NCI-H1048 (cell line): ENCODE results near the gene DPP10.

Experiments used
- DNase-seq: peaks from one replicate; lab custom pipeline; 2025; lab: John Stamatoyannopoulos, UW

Gene DPP10

DNA sequence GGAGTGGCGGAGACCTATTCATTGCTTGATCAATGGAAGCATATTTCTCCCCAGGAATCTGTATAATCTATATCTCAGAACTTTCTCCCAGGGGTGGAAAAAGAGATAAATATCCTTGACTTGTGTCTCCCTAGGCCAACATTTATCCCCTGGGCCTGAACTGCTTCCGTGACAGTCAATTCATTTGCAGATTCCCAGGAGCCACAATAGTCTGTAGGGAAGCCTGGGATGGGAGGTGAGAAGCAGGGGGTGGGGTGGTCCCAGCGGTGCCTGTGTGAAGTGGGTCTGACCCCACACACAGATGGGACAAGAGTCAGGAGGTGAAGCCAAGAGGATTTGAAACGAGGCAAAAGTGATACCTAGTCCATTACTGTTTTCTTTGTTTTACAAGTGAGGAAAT lies 166.8 kb downstream of the DPP10 start:
- DNase-seq, result no peak

DNA sequence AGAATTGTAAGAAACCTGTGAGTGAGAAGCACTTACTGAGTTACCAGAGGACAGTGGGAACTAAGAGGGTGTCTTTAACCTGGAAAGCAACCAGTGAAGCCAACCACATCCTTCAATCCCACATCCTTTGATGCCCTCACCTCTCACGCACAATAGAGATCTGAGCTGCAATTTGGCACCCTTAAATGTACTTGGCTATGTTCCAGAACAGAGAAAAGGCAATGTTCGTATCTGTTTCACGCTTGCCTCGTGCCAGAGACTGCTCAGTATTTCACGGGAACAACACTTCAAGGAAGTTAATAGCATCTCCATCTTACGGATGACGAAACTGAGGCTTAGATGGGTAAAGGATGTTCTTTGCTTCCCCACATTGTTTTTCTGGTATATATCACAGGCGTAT lies 167.4 kb downstream of the DPP10 start:
- DNase-seq, result no peak

DNA sequence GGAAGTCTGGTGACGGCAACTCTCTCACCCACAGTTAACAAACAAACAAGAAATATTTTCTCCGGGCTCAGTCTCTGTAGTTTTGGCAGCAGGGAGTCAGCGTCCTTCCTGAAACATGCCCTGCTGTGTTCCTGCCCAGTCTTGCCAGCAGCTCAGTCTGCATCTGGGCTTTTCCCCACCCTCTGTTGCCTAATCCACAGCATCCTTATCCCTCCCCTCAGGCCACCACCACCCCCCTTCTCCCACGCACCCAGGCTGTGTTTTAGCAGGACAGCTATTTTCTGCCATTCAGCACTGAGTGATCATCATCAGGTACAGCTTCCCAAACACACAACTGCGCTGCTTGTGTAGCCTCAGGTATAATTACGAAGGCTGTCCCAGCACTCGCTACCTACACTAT lies 168.2 kb downstream of the DPP10 start:
- no peak for DNase-seq

DNA sequence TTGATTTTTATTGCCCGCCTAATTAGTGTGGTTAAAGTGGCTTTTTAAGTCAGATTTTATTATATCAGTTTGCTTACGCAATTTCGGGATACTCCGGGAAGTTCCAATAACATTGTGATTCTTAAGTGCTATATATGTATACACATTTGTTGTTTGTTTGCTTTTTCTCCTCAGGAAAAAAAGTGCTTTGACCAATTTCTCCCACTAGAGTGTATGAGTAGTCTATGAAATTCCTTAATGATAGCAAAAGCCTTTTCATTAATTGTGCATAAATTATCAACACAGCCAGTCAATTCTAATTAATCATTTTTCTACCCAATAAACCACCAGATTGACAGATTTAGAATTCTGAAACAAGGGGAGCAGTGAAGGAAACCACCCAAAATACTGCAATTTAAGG lies 172.2 kb downstream of the DPP10 start:
- DNase-seq, result no peak

DNA sequence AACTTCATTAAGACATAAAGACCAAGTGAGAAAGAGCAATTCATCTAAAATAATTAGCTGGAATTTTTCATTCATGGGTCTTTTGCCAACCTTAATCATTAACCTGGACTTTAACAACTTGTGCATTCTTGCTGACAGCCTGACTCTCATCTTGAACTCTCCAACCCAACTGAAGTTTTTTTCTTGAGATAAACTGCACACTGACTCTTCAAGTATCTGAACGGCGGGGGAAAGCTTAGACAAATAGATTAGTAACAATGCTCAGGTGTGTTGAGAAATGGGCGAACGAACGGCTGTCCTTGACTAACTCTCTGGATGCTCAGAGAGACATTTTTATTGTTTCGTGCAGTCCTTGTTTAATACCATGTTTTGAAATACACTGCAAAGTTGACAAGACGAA lies 186.0 kb downstream of the DPP10 start:
- no peak for DNase-seq

DNA sequence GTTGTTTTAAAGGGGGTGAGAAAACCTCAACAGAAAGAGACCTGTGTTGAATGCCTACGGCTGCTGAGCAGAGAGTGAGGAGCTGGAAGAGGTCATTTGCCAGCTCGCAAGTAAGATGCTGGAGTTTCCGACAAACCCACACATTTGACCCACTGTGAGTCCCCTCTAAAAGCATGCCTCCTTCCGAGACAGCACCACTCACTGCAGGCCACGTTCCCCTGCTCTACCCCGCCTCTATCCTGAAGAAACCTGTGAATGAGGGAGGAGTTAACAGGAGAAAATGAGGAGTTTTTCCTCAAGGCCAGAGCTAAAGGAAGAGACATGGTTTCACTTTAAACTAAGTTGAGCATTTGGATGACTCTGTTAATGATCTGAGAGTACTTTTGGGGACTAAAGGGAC lies 188.7 kb downstream of the DPP10 start:
- DNase-seq, result no peak

DNA sequence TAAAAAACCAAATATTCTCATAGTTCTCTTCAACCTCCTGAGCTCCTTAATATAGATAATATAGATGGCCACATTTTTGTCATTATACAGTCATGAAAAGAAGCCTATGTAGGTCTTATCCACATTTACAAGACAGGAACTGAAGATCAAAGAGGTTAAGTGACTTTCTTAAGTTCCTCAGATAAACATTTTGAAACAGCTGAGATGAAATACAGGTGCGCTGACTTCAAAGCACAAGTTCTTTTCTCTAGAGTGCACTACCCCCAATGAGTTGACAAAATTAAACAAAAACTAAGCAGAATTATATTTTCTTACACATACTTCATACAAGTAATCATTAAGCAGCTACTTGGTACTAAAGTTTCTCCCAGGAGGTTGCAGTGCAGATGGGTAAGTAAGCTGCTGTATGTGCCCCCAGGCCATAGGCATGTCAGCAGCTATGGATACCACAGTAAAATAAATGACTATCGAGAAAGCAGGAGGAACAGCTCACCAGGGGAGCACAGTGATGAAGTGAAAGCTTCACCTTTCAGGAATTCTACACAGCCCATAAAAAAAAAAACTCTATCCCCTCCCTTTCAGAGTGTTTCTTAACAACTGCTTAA lies 199.8 kb downstream of the DPP10 start:
- DNase-seq, result no peak

DNA sequence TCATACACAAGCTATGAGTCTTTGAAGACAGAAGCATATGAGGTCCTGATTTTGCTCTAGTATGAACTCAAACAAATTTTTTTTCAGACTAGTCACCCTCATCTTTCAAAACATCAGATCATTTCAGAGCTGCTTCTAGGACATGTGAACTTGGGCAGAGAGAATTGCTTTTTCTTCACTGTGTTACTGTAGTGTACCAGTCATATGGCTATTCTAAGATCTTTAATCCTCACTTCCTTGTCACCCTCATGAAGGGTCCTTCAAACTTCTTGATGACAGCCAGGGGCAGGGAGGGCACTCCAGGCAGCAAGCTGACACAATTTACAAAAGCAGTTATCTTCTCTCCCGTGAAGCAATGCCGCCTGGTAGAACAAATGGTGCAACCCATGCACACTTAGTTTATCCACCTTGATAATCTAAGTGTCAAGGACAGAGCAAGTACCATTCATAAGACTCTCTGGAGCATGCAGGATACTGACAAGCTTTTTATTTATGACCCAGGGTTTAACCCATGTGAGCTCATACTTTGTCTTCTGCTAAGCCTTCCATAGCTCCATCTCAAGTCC lies 200.6 kb downstream of the DPP10 start:
- DNase-seq, result no peak

DNA sequence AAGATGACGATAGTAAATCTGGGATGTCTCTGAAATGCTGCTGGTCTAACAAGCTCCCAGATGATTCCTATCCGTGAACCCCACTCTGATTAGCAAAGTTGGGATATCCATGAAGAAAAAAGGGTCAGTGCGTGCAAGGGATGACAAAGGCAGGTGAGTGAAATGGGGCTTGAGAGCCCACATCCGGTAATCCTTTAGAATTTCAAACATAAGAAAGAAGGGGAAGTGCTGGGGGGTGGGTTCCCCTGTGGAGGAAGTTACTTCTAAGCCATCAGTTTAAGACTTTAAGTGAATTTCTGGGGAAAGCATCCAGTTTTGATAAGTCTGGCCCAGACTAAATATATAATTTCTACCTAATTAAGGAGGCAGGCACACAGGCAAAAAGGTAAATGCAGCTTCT lies 209.5 kb downstream of the DPP10 start:
- no peak for DNase-seq

DNA sequence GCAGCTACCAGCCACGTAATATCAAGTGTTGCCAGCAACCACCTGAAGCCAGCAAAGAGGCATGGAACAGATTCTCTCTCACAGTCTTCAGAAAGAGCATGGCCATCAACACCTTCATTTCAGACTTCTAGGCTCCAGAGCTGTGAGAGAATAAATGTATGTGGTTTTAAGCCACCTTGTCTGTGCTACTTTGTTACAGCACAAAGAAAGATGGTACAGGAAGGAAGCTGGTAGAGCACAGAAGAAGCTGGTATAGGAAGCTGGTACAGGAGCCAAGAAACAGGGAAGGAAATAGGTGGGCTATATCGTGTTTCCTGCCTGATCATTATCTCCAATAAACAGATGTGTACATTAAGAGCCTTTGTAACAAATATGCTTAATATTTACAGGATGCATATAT lies 217.4 kb downstream of the DPP10 start:
- DNase-seq, result no peak

DNA sequence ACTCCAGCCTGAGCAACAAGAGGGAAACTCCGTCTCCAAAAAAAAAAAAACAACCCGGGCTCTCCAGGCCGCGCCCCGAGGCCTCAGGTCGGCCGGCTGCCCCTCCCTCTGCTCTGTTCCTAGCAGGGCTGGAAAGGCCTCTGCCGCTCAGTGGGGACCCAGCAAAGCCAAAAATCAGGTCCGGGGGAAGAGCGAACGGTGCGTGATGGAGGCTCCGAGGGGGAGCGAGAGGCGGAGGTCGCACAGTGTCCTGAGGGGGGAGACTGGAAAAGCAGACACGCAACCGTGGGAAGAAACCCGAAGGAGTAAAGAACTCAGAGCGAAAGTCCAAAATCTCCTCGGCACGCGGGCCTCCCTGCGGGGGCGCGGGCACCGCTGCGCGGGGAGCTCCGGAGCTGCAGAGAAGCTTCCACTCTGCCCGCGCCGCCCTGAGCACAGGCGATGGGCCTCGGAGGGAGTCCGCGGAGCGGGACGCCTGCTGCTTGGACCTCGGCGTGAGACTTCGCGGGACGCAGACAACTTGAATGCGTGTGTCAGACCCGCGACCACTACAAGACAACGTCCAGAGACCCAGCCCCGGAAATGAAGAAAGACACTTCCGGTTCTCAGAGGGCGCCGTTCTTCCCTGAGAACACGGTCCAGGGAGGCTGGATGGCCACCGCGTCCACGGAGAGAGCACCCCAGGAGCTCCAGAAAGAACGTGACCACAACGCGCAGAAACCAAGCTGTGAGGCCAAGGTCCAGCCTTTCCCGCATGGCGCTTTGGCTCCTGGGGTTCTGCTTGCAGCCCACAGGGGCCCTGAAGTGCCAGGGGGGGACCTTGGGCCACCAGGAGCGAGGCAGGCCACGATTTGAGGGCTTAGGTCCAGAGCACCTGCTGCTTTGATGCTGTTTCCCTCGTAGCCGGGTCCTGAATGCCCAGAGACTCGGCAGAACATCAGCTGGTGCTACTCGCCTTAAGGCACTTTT lies 219.8 kb downstream of the DPP10 start:
- DNase-seq, result no peak

DNA sequence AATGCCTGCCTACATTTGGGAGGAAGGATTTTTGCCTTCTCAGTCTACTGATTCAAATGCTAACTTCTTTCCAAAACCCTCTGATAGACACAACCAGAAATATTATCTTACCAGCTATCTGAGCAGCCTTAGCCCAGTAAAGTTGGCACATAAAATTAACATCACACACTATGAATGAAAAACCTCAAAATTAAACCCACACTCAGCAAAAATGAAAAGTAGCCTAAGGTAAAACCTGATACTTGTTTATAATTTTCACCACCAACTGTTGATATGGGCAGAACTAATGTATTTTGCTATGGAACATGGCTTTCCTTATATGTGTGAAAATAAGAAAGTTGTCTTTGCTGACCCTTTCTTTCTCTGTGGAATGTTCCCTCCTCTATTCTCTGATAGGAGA lies 226.0 kb downstream of the DPP10 start:
- no peak for DNase-seq

DNA sequence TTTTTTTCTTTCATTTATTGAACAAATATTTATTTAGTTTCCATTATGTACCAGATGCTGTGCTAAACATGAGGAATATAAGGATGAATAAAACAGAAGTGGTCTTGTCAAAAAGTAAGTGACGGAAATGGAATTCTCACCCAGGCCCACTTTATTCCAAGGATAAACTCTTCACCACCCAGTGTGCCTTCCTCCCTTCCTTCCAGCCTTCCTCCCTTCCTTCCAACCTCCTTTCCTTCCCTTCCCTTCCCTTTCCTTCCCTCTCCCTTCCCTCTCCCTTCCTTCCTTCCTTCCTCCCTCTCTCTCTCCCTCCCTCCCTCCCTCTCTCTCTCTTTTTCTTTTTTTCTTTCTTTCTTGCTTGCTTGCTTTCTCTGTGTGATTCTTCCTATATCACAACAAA lies 240.8 kb downstream of the DPP10 start:
- DNase-seq, result no peak

DNA sequence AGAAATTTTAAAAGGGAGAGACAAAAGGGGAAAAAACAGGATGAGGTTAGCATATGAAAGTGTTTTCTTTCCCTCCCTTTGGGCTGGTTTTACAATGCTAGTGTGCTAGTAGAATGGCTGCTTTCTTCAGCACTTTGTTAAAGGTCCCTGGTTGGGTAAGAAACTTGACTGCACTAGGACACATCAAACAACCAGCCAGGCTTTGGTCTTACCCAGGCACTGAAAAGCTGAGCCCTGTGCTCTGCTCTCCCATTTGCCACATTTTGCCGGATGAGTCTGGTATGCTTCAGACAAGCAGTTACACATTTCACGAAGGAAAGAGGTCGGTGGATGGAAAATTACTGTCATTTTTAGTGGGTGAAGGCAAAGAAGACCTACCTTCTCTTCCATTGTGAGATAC lies 242.0 kb downstream of the DPP10 start:
- no peak for DNase-seq

DNA sequence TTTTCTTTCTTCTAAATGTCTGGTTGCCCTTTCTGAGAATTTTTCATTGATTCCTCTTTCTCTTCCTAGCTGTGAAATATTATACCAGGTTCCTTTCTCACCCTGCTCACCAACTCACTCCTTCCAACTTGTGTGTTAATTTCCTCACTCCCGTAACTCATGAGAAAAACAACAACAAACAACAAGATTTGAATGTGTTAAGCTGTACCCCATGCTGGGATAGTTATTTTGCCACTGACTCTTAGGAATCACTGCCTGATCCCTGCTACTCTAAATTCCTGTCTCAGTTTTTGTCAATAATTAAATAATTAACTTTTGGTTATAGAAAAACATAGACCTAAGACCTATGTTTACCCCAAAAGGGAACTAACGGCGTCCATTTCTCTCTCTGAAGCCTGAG lies 242.7 kb downstream of the DPP10 start:
- DNase-seq, result no peak

DNA sequence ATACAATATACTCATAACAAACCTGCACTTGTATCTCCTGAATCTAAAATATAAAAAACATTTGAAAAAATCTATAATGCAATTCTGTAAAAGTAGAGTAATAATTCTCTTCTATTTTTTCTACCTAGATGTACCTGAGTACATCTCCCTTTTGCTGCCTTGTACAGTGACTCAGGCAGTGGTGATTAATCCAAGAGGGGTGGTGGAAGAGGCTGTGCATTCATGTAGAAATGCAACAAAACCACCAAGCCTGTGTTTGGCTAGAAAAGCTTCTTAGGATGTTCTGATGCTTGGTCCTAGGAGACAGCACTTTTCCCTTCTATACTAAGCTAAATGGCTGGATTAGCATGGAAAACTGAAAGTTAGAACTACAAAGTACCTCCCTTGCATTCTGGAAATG lies 245.8 kb downstream of the DPP10 start:
- DNase-seq, result no peak

DNA sequence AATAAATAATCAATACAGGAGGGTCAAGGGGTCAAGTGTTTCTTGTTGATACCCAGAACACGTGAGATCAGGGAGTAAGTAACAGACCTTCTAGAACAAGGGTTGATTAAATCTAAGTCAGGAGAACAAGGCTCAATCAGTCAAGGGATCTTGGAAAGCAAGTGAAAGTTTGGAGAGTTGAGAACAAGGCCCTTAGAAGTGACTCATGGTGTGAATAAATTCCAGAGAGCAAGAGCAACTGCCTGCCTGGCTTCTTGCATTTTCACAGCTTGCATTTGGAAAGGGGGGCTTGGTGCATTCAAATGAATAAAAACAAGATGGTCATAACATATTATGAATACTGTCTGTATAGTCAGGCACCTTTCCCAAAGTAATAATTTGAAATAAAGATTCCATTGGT lies 256.1 kb downstream of the DPP10 start:
- no peak for DNase-seq

DNA sequence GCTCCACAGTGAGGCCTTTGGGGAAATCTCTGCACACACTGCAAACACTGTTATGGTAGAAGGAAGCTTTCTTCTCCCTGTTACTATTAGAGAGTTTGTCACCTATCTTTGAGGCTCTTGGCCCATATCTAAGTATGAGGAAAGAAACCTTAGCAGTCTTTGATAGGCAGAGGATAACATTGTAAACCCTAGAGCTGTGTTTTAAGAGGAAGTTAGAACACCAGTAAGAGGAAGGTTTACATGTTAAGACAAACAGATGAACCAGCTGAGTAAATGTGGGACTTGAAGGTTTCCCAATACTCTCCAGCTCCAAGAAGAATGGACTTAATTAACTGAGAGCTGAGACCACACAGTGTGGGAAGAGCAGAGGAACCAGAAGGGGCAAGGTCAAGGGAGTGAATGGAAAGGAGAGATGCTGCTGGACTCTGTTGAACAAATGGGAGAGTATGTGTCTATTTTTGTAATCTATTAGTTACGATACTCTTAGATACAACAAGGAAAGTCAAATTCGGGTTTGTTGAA lies 257.0 kb downstream of the DPP10 start:
- no peak for DNase-seq

DNA sequence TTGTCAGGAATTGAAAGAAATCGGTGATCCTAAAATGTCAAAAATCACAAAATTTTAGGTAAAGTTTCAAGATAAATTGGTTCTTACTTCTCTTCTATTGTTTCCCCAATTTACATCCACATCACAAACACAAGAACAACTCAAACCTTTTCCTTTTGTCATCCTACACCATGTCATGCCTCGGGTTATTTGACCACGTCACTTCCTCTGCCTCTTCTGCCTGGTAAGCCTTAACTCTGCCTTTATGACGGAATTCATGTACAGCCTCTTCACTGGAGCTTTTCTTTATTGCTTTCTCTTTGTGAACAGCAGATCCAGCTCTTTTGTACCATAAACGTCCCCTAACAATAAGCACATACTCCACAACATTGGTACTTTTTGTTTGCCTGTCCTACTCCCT lies 258.0 kb downstream of the DPP10 start:
- DNase-seq, result no peak

DNA sequence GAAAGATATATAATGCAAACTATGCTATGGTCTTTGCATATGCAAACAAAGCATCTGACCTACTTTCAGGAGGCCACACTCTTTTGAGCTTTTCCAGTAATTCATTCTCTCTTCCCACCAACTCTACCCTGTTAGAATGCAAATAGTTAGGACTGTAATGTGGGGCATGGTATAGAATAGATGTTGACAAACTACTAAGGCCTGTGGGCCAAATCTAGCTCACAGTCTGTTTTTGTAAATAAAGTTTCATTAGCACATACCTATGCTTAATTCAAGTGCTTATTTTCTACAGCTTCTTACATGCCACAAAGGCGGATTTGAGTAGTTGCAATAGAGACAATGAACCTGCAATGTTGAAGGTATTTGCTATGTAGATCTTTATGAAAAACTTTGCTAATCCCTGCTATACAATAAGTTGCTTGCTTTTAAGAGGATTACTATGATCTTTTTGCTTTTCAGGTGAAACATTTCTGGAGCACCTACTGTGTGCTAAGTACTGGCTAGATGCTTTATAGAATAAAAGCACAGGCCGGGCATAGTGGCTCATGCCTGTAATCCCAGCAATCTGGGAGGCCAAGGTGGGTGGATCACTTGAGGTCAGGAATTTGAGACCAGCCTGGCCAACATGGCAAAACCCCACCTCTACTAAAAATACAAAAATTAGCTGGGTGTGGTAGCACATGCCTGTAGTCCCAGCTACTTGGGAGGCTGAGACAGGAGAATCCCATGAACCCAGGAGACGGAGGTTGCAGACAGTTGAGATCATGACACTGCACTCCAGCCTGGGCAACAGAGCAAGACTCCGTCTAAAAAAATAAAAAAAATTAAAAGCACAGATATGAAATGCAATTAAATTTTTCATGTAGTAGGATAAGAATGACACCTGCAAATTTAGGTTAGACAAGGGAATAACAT lies 267.8 kb downstream of the DPP10 start:
- no peak for DNase-seq

DNA sequence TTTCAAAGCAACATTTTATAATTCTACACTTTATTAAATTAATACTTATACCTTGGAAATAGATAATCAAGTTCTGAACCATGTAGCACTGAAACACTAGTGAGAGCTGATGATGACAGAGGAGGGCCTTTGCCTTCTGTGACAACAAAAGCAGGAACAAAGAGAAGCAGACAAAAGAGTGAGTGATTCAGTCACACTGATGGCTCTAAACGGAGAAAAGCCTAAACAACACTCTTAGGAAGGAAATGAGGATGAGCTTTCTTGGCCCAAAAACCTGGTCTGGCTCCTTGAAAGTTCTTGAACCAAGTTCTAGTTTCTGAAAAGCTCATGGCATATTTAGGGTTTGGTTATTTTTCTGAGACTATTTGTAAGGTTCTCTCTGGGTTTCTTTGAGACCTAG lies 271.9 kb downstream of the DPP10 start:
- no peak for DNase-seq

DNA sequence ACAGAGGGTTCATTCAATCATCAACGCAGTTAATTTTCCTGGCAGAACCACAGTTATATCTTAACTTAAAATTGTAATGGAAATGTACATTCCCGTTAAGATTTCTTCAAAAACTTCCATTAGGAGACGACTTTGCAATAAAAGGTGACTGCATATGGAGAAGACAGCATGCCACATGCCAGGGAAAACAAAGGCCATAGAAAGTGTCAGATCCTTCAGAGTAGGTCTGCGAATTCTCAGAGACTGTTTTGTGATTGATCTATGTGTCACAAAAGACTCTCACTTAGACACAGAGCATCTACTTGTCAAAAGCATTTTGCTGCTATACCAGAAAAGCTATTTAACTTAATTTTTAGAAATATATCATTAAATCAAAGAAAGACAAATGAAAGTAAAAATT lies 274.6 kb downstream of the DPP10 start:
- DNase-seq, result no peak
